Measurements from ENCODE around the gene TMEM129. TPM values are rescaled to one million over a fixed set of nuclear protein-coding genes. Genes with fewer than 3 reads are reported as not detected.
"Not testable (repeated sequence)": the region's sequence is repeated elsewhere in the genome, so short reads cannot be mapped to it uniquely, and the experiment has no call there.

TMEM129 gene
- total RNA-seq, 1 donor from 2014 or later = 192 TPM

GRCh38 chr4:1706358-1706757, 14.8 kb downstream of the TMEM129 start:
- H3K27me3 ChIP-seq = no peaks in the 10 kb centered on the region
- peaks cover 10 to 25% of the 10 kb centered on the region in 2 donors for H3K36me3 ChIP-seq
- no peaks in the 10 kb centered on the region for H3K9me3 ChIP-seq
- intact Hi-C loops (cut with DNase I) = no loop called here
- H3K27ac ChIP-seq = no peak overlapping the region
- H3K4me3 ChIP-seq = no peak overlapping the region
- no peak for TF ChIP-seq CTCF (IDR thresholded peaks at IDR 0.05)
- DNase-seq (ENCODE audit: low spot score in 2 of 2) = no peak
- peaks cover 0 to 7% of the 10 kb centered on the region in 2 donors for H3K4me1 ChIP-seq

- intact Hi-C loops (cut with DNase I) = no loop called here
- no peaks in the 10 kb centered on the region for H3K9me3 ChIP-seq
- TF ChIP-seq CTCF (IDR thresholded peaks at IDR 0.05) = no peak
Observed at GRCh38 chr4:1705732-1706131, 15.4 kb downstream of the TMEM129 start.

GRCh38 chr4:1703867-1704266, 17.3 kb downstream of the TMEM129 start:
- no peak for DNase-seq (ENCODE audit: low spot score in 2 of 2)
- no peaks in the 10 kb centered on the region for H3K27me3 ChIP-seq
- H3K27ac ChIP-seq = no peak overlapping the region
- H3K36me3 ChIP-seq = peaks cover 19 to 40% of the 10 kb centered on the region in 2 donors
- intact Hi-C loops (cut with DNase I) = no loop called here
- no peaks in the 10 kb centered on the region for H3K4me1 ChIP-seq
- no peak for TF ChIP-seq CTCF (IDR thresholded peaks at IDR 0.05)
- H3K9me3 ChIP-seq = no peaks in the 10 kb centered on the region
- H3K4me3 ChIP-seq = no peak overlapping the region

More at GRCh38 chr4:1705732-1706131, 15.4 kb downstream of the TMEM129 start:
- H3K27ac ChIP-seq = no peak overlapping the region
- no peak for DNase-seq (ENCODE audit: low spot score in 2 of 2)
- no peaks in the 10 kb centered on the region for H3K27me3 ChIP-seq
- peaks cover 0 to 2% of the 10 kb centered on the region in 2 donors for H3K4me1 ChIP-seq
- H3K36me3 ChIP-seq = peaks cover 10 to 28% of the 10 kb centered on the region in 2 donors
- H3K4me3 ChIP-seq = no peak overlapping the region

GRCh38 chr4:1701671-1702070, 19.5 kb downstream of the TMEM129 start:
- H3K4me1 ChIP-seq; H3K27ac ChIP-seq; DNase-seq (ENCODE audit: low spot score in 2 of 2); H3K9me3 ChIP-seq; H3K4me3 ChIP-seq; intact Hi-C loops (cut with DNase I); H3K27me3 ChIP-seq: not testable (repeated sequence)
- peaks cover 31 to 57% of the 10 kb centered on the region in 2 donors for H3K36me3 ChIP-seq

- no peaks in the 10 kb centered on the region for H3K9me3 ChIP-seq
- H3K36me3 ChIP-seq = peaks cover 72 to 82% of the 10 kb centered on the region in 2 donors
- DNase-seq (ENCODE audit: low spot score in 2 of 2) = no peak
- H3K27me3 ChIP-seq = no peaks in the 10 kb centered on the region
- no peak overlapping the region for H3K27ac ChIP-seq
- no peak for TF ChIP-seq CTCF (IDR thresholded peaks at IDR 0.05)
- intact Hi-C loops (cut with DNase I) = no loop called here
- H3K4me1 ChIP-seq = no peaks in the 10 kb centered on the region
- H3K4me3 ChIP-seq = no peak overlapping the region
Observed at GRCh38 chr4:1695913-1696312, 25.2 kb downstream of the TMEM129 start.

- Histone ChIP-seq H3K4me3 (no peak overlapping the region), H3K27me3 (no peaks in the 10 kb centered on the region), H3K36me3 (peaks cover 61 to 72% of the 10 kb centered on the region in 2 donors), H3K4me1 (no peaks in the 10 kb centered on the region), H3K9me3 (no peaks in the 10 kb centered on the region), H3K27ac (no peak overlapping the region)
- intact Hi-C loops (cut with DNase I) = loop anchor here (1.0 kb wide), 1 partner anchor 33 kb away; no protein-coding TSS in a partner anchor
- peak; percentile 77 to 90 (median 85) for TF ChIP-seq CTCF (IDR thresholded peaks at IDR 0.05)
- no peak for DNase-seq (ENCODE audit: low spot score in 2 of 2)
Observed at GRCh38 chr4:1693131-1693896, 27.8 kb downstream of the TMEM129 start.
